Heart right ventricle (tissue), 16 donors: ENCODE measurements around the gene COLQ. TPM values are rescaled to one million over a fixed set of nuclear protein-coding genes. Genes with fewer than 3 reads are reported as not detected.
A peak's percentile ranks its signal among the peaks of the same experiment; 100 is the strongest.

Experiments
- ATAC-seq, 8 donors: fragments of 200-7000 bp; cut with Tn5 transposase; one replicate each; pipeline ENCODE4 v1.9.1; 2020; ENCODE audit warnings: mild to moderate bottlenecking in 8 of 8, moderate library complexity in 8 of 8, moderate number of reproducible peaks in 1 of 8
- DNase-seq, 2 donors: peaks; one replicate each; pipeline ENCODE4 v3.0.0-alpha.2; 2020
- H3K27ac ChIP-seq, 10 donors: fragments of 200-600 bp; sonication (generic) in 2 of 10; one replicate each; pipeline versions ENCODE4 v1.5.0 to v1.8.0; 2020 to 2022; ENCODE audit warnings: mild to moderate bottlenecking in 3 of 10
- H3K27me3 ChIP-seq, 7 donors: fragments of 200-600 bp; one replicate each; pipeline ENCODE4 v1.8.0; 2021 to 2022; ENCODE audit warnings: mild to moderate bottlenecking in 2 of 7
- H3K36me3 ChIP-seq, 9 donors: fragments of 200-600 bp; sonication (generic) in 1 of 9; one replicate each; pipeline versions ENCODE4 v1.5.0 to v1.8.0; 2020 to 2022; ENCODE audit warnings: mild to moderate bottlenecking in 2 of 9
- H3K4me1 ChIP-seq, 9 donors: fragments of 200-600 bp; sonication (generic) in 1 of 9; one replicate each; pipeline versions ENCODE4 v1.5.0 to v1.8.0; 2020 to 2022; ENCODE audit warnings: mild to moderate bottlenecking in 4 of 9
- H3K4me3 ChIP-seq, 10 donors: fragments of 200-600 bp; sonication (generic) in 2 of 10; one replicate each; pipeline versions ENCODE4 v1.5.0 to v1.8.0; 2020 to 2022; ENCODE audit warnings: mild to moderate bottlenecking in 7 of 10, moderate library complexity in 2 of 10
- H3K9me3 ChIP-seq, 11 donors: fragments of 200-600 bp in 10 of 11; sonication (generic) in 2 of 11; one replicate each; pipeline versions ENCODE4 v1.5.0 to v1.8.0; 2013 to 2022; ENCODE audit warnings: mild to moderate bottlenecking in 2 of 11, control low read depth in 1 of 11, moderate library complexity in 1 of 11
- WGBS, 2 donors: extraction: QIAGEN DNeasy Blood & Tissue Kit; methylation state at CpG; one replicate each; pipeline ENCODE4 v1.1.7; 2013; ENCODE audit warnings: inconsistent platforms in 1 of 2; 5-methylcytosine and 5-hydroxymethylcytosine counted together
- intact Hi-C, 10 donors: fragments of 100-400 bp; cut with DNase I; formaldehyde crosslinking; loops; one replicate each; pipeline versions ENCODE4 v1.11.1 to v1.14.2; 2022
- polyA plus RNA-seq, 2 donors: library from polyadenylated mRNA; stranded (reverse); fragments of 200-250 nt; gene quantifications; one replicate each; pipeline ENCODE4 v1.2.3, GENCODE V29; 2013
- total RNA-seq, 10 donors: library from RNA; stranded (reverse); fragmentation: NEBNext Ultra II Directional in 3 of 10; extraction: Animal tissue kit (Norgen Biotek cat#: 25700) in 3 of 10; gene quantifications; one replicate each; pipeline versions ENCODE4 v1.2.1 to v1.2.4, GENCODE V29; 2021 to 2023
- TF ChIP-seq, protein P1 (sequence below), 9 donors: fragments of 200-600 bp; sonication (generic) in 2 of 9; IDR thresholded peaks; one replicate each; pipeline versions ENCODE4 v1.5.0 to v1.8.0; 2021 to 2022; ENCODE audit warnings: antibody characterized with exemption in 9 of 9, mild to moderate bottlenecking in 5 of 9, moderate library complexity in 1 of 9
- donor health status: Arrhythmogenic right ventricular cardiomyopathy.
- donor health status: ischemic (EF 13 %, LVEDD 7.1; RV severe dilation, severe dysfunction).
- donor health status: healthy with polysubstance abuse.
- donor health status: DM: no; HTN: yes; CAD: no.
- donor health status: DM: no; HTN: no; CAD: no.
- donor health status: ischemic (EF 25% LVEDD 6.9; RV normal size, moderate dysfunction).
- donor health status: ischemic (EF 25% LVEDD 5.7; RV mildly dilated, moderate dysfunction).
- donor health status: healthy.
- donor health status: DM: yes; HTN: yes; CAD: no.
- donor health status: Ischemic cardiomyopathy.
- donor health status: ischemic (EF 35%, LVEDD 5.7; RV mildly dilated, moderate dysfunction).
- donor health status: nonischemic (EF 11% LVEDD 7.7; RV severe dilation, severe dysfunction).
- donor health status: DM: yes; HTN: yes; CAD: no.
- donor health status: PGD.
- donor health status: ischemic (EF 29% LVEDD 5.4; RV normal size, mild dysfunction).
- donor health status: nonischemic (EF 23%, LVEDD 6.1; RV moderate dilation, normal function).

The COLQ gene
- total and polyA plus RNA-seq, 12 donors = 0.85 to 23.3 (median 13.0) TPM

DNA sequence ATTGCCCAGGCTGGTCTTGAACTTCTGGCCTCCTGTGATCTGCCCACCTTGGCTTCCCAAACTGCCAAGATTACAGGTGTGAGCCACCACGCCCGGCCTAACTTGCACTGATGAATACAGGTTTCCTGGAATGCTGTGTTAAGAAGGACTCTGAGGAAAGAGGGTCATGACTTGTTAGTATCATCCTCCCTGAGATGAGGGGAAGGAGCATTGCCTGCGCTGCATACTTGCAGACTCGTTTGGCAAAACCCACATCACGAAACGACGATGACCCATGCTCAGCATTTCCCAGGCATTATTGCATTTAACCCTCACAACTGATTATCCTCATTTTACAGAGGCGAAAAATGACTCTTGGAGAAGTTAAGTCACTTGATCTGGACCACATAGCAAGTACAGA, 18.9 kb downstream of the COLQ start:
- DNase-seq (no peak), ATAC-seq (no peak)
- no peaks in the 10 kb centered on the region for H3K36me3 ChIP-seq
- 92 to 95% methylated on average over 8 of the region's 8 CpGs for WGBS, 2 donors
- no peak overlapping the region for H3K27ac ChIP-seq
- TF ChIP-seq, protein P1, sequence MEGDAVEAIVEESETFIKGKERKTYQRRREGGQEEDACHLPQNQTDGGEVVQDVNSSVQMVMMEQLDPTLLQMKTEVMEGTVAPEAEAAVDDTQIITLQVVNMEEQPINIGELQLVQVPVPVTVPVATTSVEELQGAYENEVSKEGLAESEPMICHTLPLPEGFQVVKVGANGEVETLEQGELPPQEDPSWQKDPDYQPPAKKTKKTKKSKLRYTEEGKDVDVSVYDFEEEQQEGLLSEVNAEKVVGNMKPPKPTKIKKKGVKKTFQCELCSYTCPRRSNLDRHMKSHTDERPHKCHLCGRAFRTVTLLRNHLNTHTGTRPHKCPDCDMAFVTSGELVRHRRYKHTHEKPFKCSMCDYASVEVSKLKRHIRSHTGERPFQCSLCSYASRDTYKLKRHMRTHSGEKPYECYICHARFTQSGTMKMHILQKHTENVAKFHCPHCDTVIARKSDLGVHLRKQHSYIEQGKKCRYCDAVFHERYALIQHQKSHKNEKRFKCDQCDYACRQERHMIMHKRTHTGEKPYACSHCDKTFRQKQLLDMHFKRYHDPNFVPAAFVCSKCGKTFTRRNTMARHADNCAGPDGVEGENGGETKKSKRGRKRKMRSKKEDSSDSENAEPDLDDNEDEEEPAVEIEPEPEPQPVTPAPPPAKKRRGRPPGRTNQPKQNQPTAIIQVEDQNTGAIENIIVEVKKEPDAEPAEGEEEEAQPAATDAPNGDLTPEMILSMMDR (IDR thresholded peaks at IDR 0.05) = no peak
- H3K9me3 ChIP-seq = no peaks in the 10 kb centered on the region
- peaks cover 0 to 33% (median 10%) of the 10 kb centered on the region in 9 donors for H3K4me1 ChIP-seq
- H3K27me3 ChIP-seq = no peaks in the 10 kb centered on the region
- H3K4me3 ChIP-seq = no peak overlapping the region
- intact Hi-C loops = no loop called here

DNA sequence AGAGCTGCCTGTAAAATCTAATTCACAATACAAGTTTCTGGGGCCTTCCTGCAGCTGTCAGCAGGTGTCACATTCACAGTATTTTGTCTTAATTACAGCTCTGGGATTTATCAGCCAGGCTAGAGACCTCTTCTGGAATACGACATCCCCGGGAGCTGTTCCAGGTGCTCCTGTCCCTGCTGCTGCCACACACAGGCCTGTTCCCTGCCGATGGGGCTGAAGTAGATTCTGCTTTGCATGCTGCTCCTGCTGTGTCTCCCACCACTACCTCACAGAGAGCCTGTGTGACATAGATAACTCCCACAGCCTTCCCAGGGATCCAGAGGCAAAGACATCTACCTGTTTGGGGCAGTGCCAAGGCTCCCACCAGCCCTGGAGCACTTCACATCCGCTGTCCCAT, 20.4 kb downstream of the COLQ start:
- intact Hi-C loops = no loop called here
- ATAC-seq (peak in 7 of 8 donors; percentile 37 to 86 (median 70)), DNase-seq (peak; percentile 31 to 51)
- H3K4me1 ChIP-seq = peaks cover 0 to 48% (median 21%) of the 10 kb centered on the region in 9 donors
- TF ChIP-seq, protein P1 (IDR thresholded peaks at IDR 0.05) = peak in 1 of 9 donors; percentile 6
- no peaks in the 10 kb centered on the region for H3K27me3 ChIP-seq
- H3K9me3 ChIP-seq = no peaks in the 10 kb centered on the region
- no peak overlapping the region for H3K4me3 ChIP-seq
- H3K27ac ChIP-seq = peak overlapping the region in 3 of 10 donors; percentile 1 to 25 (median 3)
- no peaks in the 10 kb centered on the region for H3K36me3 ChIP-seq
- WGBS, 2 donors = 32 to 56% methylated on average over 4 of the region's 4 CpGs

DNA sequence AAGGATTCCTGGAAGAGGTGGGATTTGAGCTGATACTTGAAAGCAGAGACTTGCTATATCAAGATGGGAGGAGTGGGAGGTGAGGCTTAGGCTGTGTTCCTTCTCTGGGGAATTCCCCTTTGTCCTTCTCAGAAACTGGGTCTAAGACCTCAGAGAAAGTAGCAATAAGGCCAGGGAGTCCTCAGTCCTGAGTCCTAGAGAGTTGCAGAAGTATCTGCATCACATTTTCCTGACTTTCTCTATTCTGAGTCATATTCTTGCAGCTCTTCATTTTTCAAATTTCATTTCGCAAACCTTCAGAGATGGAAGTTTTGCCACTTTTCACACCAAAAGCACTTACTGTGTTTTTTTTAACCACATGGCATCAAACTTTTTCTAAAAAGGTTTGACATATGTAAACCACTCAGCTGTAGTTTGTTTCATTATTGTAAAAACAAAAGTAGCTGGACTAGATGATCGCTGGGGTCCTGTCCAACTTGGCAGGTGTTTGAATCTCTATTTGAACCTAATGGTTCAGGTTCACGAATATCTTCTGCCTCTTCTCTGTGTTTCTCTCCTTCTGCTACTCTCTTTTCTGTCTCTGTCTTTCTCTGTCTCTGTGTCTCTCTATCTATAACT, 21.3 kb downstream of the COLQ start:
- Histone ChIP-seq H3K9me3 (no peaks in the 10 kb centered on the region), H3K4me3 (no peak overlapping the region), H3K27me3 (no peaks in the 10 kb centered on the region), H3K4me1 (peaks cover 0 to 57% (median 21%) of the 10 kb centered on the region in 9 donors), H3K36me3 (no peaks in the 10 kb centered on the region), H3K27ac (no peak overlapping the region)
- TF ChIP-seq, protein P1 (IDR thresholded peaks at IDR 0.05) = no peak
- DNase-seq (no peak), ATAC-seq (no peak)
- WGBS, 2 donors = 75 to 82% methylated on average over 3 of the region's 3 CpGs
- intact Hi-C loops = no loop called here

DNA sequence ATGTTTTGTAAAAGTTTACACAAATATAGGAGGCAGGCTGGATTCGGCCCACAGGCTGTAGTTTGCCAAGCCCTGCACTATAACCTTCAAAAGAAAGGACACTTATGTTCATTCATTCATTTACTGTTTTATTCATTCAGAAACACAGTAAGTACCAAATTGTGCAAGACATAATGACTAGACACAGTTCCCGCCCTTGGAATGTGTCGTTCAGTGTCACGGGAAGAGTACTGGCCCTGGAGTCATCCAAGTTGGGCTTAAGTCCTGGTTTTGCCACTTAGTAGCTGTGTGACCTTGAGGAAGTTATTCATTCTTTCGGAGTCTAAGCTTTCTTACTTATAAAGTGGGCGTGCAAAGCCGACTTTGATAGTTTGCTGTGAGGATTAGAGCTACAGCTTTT, 22.0 kb downstream of the COLQ start:
- TF ChIP-seq, protein P1 (IDR thresholded peaks at IDR 0.05) = no peak
- DNase-seq = no peak
- intact Hi-C loops = no loop called here
- Histone ChIP-seq H3K36me3 (no peaks in the 10 kb centered on the region), H3K9me3 (no peaks in the 10 kb centered on the region), H3K4me1 (peaks cover 0 to 57% (median 21%) of the 10 kb centered on the region in 9 donors), H3K27me3 (no peaks in the 10 kb centered on the region), H3K27ac (no peak overlapping the region), H3K4me3 (no peak overlapping the region)
- 74 to 81% methylated on average over 7 of the region's 7 CpGs for WGBS, 2 donors
- no peak for ATAC-seq
